Measurements from ENCODE around the gene EXOC2.

Gene EXOC2

GRCh38 chr6:473356-473755, 219.6 kb downstream of the EXOC2 start:
- Histone ChIP-seq H3K27ac (no peak overlapping the region), H3K4me3 (IDR thresholded peaks at IDR 0.05; ENCODE audit: insufficient read depth, low read depth, low read length) (no peak overlapping the region), H3K9ac (no peak overlapping the region), H3K27me3 (ENCODE audit: insufficient read depth, low read depth) (no peaks in the 10 kb centered on the region), H3K4me2 (no peak overlapping the region), H3K36me3 (ENCODE audit: insufficient read depth) (no peaks in the 10 kb centered on the region), H3K79me2 (ENCODE audit: insufficient read depth, low read depth) (no peaks in the 10 kb centered on the region), H4K20me1 (ENCODE audit: insufficient read depth) (no peaks in the 10 kb centered on the region), H3K4me1 (ENCODE audit: low read depth, poor library complexity, severe bottlenecking) (no peaks in the 10 kb centered on the region), H2AFZ (ENCODE audit: low read depth) (no peak overlapping the region)
- no peak for TF ChIP-seq CTCF (conservative IDR thresholded peaks at IDR 0.05; ENCODE audit: low read depth, low read length)

- no peak overlapping the region for H3K9ac ChIP-seq
- no peaks in the 10 kb centered on the region for H4K20me1 ChIP-seq (ENCODE audit: insufficient read depth)
- H3K4me3 ChIP-seq (IDR thresholded peaks at IDR 0.05; ENCODE audit: insufficient read depth, low read depth, low read length) = no peak overlapping the region
- no peaks in the 10 kb centered on the region for H3K4me1 ChIP-seq (ENCODE audit: low read depth, poor library complexity, severe bottlenecking)
- H3K27ac ChIP-seq = no peak overlapping the region
- no peak overlapping the region for H3K4me2 ChIP-seq
- no peaks in the 10 kb centered on the region for H3K27me3 ChIP-seq (ENCODE audit: insufficient read depth, low read depth)
- H3K79me2 ChIP-seq (ENCODE audit: insufficient read depth, low read depth) = no peaks in the 10 kb centered on the region
- no peak overlapping the region for H2AFZ ChIP-seq (ENCODE audit: low read depth)
- H3K36me3 ChIP-seq (ENCODE audit: insufficient read depth) = no peaks in the 10 kb centered on the region
- no peak for TF ChIP-seq CTCF (conservative IDR thresholded peaks at IDR 0.05; ENCODE audit: low read depth, low read length)
Measured at GRCh38 chr6:470901-471448, 222.0 kb downstream of the EXOC2 start.

- TF ChIP-seq CTCF (conservative IDR thresholded peaks at IDR 0.05; ENCODE audit: low read depth, low read length) = no peak
- Histone ChIP-seq H3K9ac (no peak overlapping the region), H3K4me3 (IDR thresholded peaks at IDR 0.05; ENCODE audit: insufficient read depth, low read depth, low read length) (no peak overlapping the region), H4K20me1 (ENCODE audit: insufficient read depth) (no peaks in the 10 kb centered on the region), H3K79me2 (ENCODE audit: insufficient read depth, low read depth) (no peaks in the 10 kb centered on the region), H3K4me2 (no peak overlapping the region), H3K27me3 (ENCODE audit: insufficient read depth, low read depth) (no peaks in the 10 kb centered on the region), H3K36me3 (ENCODE audit: insufficient read depth) (no peaks in the 10 kb centered on the region), H3K4me1 (ENCODE audit: low read depth, poor library complexity, severe bottlenecking) (no peaks in the 10 kb centered on the region), H2AFZ (ENCODE audit: low read depth) (no peak overlapping the region), H3K27ac (no peak overlapping the region)
Measured at GRCh38 chr6:470051-470900, 222.7 kb downstream of the EXOC2 start.

- no peak for TF ChIP-seq CTCF (conservative IDR thresholded peaks at IDR 0.05; ENCODE audit: low read depth, low read length)
- Histone ChIP-seq H3K27me3 (ENCODE audit: insufficient read depth, low read depth) (no peaks in the 10 kb centered on the region), H4K20me1 (ENCODE audit: insufficient read depth) (no peaks in the 10 kb centered on the region), H3K9ac (no peak overlapping the region), H3K27ac (no peak overlapping the region), H3K4me2 (no peak overlapping the region), H2AFZ (ENCODE audit: low read depth) (no peak overlapping the region), H3K4me1 (ENCODE audit: low read depth, poor library complexity, severe bottlenecking) (no peaks in the 10 kb centered on the region), H3K79me2 (ENCODE audit: insufficient read depth, low read depth) (no peaks in the 10 kb centered on the region), H3K36me3 (ENCODE audit: insufficient read depth) (no peaks in the 10 kb centered on the region), H3K4me3 (IDR thresholded peaks at IDR 0.05; ENCODE audit: insufficient read depth, low read depth, low read length) (no peak overlapping the region)
Measured at GRCh38 chr6:467671-468082, 225.3 kb downstream of the EXOC2 start.

Measured in KMS-11 (cell line).